Limb (tissue), 2 donors: Measurements from ENCODE around the gene CA10.

Source experiments
- DNase-seq, 2 donors: peaks; one replicate each; pipeline ENCODE4 v3.0.0-alpha.2; 2016; ENCODE audit errors: extremely low spot score in 2 of 2

Gene CA10

DNA sequence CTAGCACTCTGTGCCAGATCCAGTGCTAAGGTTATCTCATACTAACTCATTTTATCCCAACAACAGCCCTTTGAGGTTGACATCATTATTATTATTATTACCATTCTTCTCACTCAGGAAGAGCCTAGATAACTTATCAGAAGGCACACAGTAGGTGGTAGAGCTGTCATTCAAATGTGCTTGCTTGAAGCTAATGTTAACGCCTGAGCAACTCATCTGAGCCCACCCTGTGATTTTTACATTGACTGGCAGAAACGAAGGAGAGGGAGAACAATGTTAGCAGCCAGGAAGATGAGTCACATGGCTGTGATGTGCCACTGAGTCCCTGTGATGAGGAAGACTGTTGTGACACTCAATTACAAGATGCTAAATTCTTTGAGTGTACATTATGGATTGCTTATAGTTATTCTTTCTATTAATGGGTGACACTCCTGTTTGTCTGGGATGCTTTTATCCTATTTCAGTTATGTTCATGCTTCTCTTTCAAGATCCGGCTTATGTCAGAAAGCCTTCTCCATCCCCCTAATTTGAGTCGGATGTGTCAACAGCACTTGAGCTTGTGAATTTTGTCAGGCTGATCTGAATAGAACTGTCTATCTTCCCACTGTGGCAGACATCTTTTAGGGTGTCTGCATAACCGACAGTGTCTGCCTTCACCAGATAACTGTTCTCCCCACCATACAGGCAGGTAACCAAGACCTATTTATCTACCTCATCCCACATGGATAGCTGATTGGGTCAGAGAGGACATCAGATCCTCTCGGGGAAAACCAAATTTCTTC, 426.4 kb downstream of the CA10 start:
- no peak for DNase-seq

DNA sequence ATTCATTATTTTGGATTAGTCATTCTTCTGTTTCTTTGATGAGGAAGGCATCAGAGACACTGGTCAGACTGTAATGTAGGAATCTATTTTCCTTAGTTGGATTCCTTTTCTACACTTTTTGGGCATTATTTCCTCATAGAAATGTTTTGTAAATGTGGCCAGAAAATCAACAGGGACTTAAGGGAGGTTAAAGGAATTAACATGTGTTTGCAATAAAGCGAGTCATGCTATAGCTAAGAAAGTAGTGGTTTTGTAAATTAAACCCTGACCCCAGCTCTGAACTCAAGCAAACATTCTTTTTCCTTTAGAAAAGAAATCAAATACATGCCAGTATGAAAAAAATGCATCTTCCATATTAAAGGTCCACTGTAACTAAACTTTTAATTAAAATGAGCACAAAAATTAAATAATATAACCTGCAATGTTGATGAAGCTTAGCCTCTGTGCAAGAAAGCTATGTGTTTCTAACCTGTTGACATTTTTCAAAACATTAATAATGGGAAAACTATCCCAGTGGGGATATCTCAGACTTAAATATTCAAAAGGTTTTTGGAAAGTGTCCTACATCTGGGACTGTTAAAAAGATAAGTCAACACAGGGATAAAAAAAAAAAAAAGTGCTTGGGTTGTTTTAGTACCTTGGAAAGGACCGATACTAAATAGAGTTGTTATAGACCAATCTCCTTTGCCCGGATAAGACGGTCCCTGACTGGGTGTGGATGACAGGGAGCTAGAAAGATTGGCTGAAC, 428.0 kb downstream of the CA10 start:
- DNase-seq: peak in 1 of 2 donors; percentile 72

DNA sequence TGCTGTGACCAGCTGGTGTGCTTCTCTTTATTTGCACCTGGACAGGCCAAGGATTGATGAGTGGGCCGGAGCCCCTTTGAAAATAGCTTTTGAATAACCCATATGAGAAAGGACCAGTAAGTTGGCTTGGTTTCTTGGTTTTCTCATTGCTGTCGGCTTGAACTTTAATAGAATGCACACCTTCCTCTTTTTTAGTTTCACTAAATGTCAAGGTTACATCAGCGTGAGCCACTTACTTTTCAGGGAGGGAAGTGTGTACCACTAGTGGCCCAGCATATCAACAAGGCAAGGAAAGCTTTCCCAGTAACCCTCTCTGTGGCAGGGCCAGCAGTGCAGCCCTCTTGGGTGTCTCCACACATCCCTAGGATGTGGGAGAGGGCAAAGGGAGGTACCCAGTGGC, 433.3 kb downstream of the CA10 start:
- no peak for DNase-seq

DNA sequence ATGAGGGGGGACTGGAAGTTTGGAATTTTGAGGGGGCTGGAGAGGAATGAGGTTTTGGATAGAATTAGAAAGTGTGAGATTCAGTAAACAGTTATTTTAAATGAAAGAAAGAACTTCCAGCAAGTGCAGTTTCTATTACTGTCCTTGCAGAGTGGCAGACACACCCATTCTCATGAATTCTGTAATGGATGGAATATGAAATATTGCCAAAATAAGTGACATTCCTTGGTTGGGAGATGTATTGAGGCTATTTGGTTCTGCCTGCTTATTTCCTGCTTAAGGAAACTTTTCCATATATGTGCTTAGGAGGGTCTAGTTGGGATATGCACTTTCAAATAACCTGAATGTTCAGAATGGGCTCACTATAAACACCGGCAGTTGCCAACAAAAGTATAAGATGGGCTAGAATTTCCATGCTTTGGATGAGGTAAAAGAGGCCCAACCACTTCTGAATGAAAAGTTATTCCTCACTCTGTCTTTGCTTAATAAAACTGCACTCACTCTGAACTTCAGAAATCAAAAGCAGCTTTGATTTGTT, 434.4 kb downstream of the CA10 start:
- DNase-seq: peak in 1 of 2 donors; percentile 44

DNA sequence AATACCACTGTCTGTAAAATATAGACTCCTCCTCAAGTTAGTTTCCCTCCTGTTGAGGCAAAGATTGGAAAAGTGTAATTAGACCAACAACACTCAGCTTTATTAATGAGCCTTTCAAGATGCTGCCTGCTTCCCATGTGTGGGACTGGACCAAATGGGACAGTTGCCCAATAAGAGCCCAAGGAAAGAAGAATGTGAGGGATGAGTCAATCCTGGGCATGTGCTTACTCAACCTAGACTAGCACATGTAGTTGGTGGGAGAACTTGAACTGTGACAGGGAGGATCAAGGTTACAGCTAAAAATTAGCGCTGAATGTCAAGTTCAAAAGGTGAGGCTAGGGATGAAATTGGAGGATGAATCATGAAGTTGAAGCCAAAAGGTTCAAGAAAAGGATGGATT, 435.5 kb downstream of the CA10 start:
- DNase-seq: no peak

DNA sequence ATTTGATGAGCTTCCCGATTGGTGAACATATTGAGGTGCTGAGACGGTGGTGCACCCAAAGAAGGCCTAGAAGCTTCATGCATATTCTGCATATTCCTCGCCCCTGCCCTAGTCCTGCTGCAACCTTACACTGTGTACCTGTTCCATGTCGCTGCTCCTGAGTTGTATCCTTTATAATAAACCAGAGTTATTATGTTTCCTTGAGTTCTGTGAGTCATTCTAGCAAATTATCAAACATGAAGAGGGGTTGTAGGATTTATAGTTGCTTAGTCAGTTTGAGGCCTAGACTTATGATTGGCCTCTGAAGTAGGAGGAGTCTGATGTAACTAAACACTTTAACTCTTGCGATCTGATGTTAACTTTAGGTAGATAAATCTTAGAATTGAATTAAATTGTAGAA, 436.8 kb downstream of the CA10 start:
- no peak for DNase-seq

DNA sequence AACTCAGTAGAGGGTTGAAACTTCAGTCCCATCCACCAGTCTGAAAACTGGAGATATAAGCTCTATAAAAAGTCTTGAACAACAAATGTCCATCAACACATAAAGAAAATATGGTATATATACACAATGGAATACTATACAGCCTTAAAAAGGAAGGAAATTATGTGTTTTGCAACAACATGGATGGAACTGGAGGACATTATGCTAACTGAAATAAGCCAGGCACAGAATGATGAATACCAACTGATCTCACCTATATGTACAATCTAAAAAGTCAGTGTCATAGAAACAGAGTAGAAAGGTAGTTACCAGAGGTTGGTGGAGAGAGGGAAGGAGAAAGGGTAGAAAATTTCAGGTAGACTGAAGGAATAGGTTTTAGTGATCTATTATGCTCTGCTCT, 438.1 kb downstream of the CA10 start:
- DNase-seq: no peak

DNA sequence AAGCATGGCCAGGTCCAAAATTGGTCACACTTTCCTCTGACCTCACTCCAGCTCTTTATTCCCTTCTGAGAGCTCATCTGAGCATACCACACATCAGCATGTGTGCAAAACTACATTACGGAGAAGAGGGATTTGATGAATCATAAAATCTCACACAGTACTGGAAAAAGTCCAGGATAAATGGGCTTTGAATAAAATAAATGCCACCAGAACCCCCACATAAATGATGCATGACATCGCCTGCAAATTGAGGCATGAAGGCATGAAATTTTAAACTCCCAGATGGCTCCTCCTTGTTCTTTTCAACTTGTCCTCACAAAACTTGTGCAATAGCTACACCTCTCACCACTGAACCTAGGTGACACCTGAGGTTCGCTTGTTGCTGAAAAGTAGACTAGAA, 439.5 kb downstream of the CA10 start:
- DNase-seq: no peak

DNA sequence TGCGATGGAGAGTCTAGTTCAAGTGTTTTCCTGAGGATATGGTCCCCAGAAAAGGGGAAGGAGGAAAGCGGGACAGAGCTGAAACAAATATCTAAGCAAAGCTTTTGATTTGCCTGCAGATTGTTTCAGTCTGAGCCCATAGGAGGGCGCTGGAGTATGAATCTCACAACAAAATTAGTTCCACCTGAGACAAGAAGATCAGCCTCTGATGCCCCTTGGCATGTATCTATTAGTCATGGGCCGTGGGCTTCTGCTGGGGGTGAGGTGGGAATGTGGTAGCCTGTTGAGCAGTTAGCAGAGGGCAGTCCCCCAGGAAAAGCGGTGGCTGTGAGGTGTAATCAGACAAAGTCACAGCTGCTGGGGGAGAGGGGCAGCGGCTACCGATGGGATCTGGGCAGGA, 446.9 kb downstream of the CA10 start:
- no peak for DNase-seq

DNA sequence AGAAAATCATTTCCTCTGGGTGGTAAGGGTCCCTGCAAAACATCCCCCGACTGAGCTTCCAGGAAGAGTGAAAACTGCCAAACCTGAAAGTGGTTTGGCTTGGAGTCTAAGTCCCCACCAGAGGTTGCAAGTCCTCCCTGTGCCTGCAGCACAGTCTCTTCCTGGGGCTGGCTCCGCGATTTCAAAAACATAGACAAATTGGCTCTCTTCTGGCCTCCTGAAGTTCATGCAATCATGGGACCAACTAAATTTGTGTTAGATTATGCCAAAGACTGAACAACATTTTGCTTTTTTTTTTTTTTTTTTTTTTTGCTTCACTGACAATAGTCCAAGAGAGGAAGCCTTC, 447.9 kb downstream of the CA10 start:
- no peak for DNase-seq

DNA sequence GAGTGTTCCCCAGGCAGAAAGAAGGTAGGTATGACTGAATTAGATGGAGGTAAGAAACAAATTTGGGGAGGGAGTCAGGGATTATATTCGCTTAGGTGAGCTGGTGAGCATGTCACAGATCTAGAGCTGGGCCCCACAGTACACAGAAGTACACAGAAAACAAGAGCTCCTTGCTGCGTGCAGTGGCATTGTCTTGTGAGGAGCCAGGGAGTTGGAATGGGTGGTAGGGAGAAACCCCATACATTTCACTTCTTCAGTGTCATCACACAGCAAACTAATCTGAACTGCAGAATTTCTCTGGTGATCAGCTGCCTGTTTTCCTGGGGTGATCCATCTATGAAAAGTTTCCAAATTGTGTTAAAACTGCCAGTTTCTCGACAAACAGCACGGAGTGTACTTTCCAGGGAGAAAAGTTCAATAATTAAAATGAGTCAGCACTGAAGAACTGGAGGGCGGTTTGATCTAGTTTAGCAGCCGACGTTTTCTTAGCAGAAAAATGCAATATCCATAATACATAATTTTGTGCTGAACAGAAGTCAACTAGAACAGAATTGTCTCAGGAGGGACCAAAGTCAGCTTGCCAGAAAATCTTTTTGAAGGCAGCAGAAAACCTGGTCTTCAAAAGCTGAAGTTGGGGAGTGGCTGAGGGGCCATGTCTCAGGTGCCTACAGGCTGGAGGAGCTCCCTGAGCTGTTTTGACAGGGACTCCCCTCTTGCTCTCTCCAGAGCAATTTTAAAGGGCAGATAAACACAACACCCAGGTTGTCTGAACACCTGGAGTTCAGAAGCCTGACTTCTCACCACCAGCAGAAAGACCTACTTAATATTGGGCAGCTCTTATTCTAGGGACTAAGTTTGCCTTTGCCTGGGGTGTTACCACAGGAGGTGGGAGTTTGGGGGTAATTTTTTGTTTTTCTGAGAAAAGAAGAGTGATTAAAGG, 448.6 kb downstream of the CA10 start:
- peak in 1 of 2 donors; percentile 46 for DNase-seq

DNA sequence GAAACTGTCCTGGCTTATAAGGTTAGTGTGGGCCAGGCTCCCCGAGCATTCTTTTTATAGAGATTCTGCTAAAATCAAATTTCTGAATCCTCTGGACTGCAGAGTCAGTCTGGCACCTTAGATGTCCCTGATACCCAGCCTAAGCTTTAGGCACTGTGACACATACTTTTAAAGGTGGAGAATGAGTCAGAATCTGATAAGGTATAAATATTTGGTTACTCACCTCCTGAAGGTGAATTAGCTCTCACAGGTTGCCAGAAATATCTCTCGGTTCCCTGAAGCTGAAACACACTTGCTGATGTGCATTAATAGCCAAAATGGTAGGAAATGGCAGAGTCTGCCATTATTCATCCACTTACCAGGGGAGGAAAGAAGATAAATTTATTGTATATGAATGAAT, 451.3 kb downstream of the CA10 start:
- DNase-seq: no peak

DNA sequence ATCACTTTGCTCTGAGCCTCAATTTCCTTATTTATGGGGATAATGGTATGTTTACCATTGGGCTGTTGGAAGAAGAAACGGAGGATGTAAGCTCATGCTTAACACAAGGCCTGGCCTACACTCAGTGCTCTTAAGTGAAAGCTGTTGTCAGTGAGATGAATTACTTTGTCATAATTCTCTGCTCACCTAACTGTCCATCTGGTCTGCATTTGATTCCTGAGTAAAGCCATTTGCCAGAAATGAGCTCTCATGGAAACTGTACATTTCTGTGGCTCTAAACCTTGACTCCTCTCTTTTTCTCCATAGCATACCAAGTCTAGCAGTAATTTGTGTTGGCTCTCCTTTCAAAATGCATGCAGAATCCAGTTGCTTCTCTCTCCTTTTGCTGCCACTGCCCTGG, 452.4 kb downstream of the CA10 start:
- no peak for DNase-seq

DNA sequence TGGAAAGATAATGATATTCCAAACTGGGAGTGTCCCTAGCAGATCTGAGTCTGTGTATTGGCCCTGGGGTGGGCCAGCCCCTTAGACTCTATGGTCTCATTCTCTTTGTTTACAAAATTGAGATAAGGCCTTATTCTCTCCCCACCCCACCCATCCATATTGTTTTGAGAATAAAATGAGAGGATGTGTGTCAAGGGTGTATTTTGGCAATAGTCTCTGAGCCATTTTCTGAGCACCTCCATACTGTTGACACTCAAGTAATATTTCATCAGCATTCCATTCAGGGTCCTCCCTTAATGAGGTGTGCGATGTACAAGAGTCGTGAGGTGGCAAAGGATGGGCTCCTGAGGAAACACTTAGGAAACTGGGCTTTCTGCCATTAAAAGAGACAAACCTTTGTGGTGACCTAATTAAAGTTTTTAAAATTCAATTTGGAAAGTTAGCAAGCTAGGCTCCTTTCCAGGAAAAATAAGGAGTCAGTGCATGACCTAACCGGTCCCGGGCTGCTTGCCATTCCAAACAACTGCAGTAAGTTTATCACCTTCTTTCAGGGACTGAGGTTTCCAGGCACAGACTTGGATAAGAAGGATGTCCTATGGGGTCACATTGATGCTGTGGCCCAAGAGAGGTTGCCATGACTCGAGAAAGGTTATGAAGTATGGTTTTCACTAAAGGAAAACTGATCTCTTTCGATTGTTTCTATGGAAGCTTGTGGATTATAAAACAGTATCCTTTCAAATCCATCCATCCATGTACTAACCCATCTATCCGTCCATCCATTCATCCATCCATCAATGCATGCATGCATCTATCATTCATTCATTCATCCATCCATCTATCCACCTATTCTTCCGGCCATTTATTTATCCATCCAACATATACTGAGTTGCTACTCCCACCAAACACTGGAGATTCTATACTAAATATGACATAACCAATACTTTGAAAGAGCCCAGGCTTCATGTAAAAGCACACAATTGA, 454.9 kb downstream of the CA10 start:
- DNase-seq: peak; percentile 66 to 69

DNA sequence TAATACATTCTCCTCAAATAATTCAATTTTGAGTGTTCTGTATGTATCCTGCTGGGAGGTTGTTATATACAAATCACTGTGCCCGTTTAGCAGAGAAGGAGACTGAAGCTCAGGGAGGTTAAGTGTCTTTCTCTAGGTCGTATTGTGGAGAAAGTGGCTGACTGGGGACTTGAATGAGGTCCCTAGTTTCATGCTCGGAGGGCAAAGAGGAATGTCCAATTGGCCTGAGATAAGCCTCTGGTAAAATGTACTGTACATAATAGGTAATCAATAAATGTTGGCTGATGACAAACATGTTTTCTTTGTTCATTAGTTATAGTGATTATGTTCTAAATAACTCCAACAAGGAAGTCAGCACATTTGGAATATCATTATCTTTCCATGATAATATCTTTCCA, 455.6 kb downstream of the CA10 start:
- no peak for DNase-seq

DNA sequence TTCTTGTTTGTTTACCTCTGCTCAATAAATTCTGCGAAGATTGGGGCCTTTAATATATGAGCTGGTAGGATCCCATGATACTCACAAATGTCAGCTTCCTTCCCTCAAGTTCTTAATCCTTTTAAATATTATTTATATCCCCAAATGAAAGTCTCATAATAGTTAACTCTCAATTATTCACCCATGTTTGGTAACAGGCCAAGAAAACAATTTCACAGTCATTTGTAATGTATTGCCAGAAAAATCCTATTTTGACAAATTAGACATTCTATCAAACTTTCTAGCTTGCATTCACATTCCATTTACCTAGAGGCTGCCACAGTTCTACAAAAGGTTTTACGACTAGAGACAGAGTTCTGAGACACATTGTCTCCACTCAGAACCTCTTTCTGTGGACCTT, 457.0 kb downstream of the CA10 start:
- no peak for DNase-seq

DNA sequence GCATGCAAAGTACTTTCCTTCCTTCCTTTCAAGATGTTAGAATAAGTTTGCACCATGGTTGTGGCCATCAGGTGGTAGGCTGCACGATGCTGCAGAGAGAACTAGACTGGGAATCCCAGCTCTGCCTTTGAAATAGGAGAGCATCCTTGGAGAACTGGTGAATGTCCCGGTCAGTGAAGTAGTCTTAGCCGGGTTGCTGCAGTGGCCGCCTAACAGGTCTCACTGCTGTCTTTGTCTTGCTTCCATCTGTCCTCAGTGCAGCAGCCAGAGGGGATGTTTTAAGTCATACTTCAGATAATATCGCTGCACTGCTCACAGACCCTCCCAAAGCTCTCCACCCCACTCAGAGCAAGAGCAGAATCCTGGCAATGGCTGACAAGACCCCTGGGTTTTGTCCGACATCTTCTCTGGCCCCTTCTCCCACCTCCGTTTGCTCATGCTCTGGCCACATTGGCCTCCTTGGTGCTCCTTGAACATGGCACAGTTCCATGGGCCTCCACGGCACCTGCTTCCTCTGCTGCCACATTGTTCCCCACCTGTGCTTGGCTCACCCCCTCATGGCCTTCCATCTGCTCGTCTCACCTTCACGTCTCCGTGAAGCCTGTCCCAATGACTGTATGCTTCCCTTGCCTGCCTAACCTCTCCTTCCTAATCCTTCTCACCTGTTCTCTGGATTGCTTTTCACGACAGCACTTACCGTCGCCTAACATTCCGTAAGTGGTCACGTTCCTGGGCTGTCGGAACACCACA, 458.3 kb downstream of the CA10 start:
- no peak for DNase-seq

DNA sequence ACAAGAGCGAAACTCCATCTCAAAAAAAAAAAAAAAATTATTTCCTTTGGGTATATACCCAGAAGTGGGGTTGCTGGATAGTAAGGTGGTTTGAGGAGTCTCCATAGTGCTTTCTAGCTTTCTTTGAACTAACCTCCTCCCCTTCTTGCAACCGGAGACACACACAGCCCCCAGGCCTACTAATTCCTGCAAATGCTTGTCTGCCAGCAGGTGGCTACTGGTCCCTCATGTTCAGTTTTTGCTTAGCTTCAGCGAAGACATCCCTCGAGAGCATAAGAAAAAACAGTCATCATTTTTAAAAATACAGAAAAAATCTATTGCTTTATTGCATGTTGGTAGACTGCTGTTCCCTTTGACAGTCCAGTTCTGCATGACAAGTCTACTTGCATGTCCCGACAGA, 459.2 kb downstream of the CA10 start:
- DNase-seq: no peak

DNA sequence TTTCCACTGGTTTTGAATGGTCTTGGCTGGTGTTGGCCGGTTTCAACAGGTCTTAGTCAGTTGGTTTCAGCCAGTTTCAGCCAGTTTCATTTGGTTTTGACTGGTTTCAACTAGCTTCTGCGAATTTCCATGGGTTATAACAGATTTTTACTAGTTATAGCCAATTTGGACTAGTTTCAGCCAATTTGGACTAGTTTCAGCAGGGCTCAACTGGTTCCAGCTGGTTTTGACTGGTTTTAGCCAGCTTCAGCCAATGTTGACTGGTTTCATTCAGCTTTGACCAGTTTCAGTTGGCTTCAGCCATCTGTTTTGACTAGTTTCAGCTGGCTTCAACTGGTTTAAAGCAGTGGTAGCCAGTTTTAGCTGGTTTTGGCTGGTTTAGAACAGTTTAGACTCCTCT, 465.6 kb downstream of the CA10 start:
- DNase-seq: no peak

DNA sequence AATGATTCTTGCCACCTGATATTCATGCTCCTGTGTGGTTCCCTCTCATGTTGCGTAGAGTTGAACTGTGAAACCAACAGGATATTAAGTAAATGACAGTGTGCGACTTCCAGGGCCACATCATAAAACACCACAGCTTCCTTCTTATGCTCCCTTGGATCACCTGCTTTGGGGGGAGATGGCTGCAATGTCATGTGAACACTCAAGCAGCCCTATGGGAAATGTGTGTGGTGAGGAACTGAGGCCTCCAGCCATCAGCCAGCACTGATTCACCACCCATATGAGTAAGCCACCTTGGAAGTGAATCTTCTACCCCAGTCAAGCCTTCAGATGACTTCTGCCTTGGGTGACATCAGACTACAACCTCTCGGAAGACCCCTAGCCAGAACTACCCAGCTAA, 470.6 kb downstream of the CA10 start:
- DNase-seq: no peak
